Endothelial cell of umbilical vein (primary cell): Measurements from ENCODE around the gene DOCK4.

ENCODE experiments used
- EZH2 ChIP-seq: IDR thresholded peaks from 2 replicates; pipeline ENCODE4 v1.6.1; 2012; ENCODE audit warnings: borderline replicate concordance, low read depth, mild to moderate bottlenecking, moderate library complexity, low read length, inconsistent platforms; ENCODE audit not compliant: severe bottlenecking
- FOS ChIP-seq: IDR thresholded peaks from 2 replicates; pipeline ENCODE4 v1.6.1; 2011; ENCODE audit warnings: mild to moderate bottlenecking, low read length, moderate library complexity, borderline replicate concordance; ENCODE audit not compliant: insufficient read depth

GRCh38 chr7:112091768-112092167 is 114.4 kb downstream of the DOCK4 start:
- TF ChIP-seq EZH2 (no peak), FOS (no peak)
